GM12873 (cell line): ENCODE results near the gene NR4A3.

Experiments
- TF ChIP-seq, protein P1 (sequence below): IDR thresholded peaks from 2 replicates; pipeline ENCODE4 v1.5.1; 2012; ENCODE audit warnings: low read depth, mild to moderate bottlenecking, moderate library complexity, low read length, control low read depth; ENCODE audit not compliant: insufficient read depth; ENCODE audit errors: missing control alignments

NR4A3 gene

DNA sequence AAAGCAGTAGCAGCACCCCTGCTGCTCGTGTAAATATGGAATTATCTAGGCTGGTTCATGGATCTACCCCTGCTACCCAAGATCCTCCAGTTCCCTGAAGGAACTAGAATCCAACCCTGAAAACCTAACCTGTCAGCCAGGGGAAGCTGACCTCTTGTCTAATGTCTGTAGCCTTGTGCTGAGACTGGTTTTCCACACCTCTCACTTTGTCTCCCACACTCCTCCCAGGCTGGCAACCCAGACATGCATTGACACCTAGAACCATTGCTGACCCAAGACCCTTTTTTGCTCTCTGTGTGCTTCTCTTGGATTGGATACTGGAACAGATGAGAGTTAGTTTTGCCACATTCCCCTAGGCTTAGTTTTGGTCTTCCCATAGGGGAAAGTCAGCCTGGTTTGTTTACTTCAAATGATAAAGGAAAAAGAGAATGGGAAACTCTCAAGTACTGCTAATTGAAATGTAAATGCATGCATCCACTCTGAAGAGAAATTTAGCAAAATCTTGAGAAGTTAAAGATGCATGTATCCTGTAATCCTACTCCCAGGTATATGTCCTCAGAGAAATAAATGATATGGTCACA lies 36.6 kb upstream of the NR4A3 start:
- TF ChIP-seq, protein P1, sequence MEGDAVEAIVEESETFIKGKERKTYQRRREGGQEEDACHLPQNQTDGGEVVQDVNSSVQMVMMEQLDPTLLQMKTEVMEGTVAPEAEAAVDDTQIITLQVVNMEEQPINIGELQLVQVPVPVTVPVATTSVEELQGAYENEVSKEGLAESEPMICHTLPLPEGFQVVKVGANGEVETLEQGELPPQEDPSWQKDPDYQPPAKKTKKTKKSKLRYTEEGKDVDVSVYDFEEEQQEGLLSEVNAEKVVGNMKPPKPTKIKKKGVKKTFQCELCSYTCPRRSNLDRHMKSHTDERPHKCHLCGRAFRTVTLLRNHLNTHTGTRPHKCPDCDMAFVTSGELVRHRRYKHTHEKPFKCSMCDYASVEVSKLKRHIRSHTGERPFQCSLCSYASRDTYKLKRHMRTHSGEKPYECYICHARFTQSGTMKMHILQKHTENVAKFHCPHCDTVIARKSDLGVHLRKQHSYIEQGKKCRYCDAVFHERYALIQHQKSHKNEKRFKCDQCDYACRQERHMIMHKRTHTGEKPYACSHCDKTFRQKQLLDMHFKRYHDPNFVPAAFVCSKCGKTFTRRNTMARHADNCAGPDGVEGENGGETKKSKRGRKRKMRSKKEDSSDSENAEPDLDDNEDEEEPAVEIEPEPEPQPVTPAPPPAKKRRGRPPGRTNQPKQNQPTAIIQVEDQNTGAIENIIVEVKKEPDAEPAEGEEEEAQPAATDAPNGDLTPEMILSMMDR = no peak

GRCh38 chr9:99787556-99787955 lies 34.1 kb upstream of the NR4A3 start:
- TF ChIP-seq, protein P1 = no peak

GRCh38 chr9:99793528-99793927 lies 28.2 kb upstream of the NR4A3 start:
- TF ChIP-seq, protein P1 = no peak

GRCh38 chr9:99796231-99796630 lies 25.5 kb upstream of the NR4A3 start:
- TF ChIP-seq, protein P1 = no peak

DNA sequence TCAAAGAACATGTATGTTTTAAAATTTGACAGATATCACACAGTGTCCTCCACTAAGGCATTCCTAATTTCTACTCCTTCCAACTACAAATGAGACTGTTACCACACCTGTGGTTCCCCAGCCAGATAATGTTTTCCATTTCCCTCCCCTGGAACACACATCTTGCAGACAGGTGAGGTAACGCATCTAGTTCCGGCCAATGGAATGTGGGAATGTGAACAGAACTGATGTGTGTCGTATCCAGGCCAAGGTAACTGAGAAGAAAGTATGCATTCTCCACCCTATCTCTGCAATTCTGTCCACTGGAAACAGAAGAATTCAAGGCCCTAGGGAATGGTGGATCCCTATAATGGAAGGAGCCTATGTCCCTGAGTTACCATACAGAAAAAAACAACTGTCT lies 19.9 kb upstream of the NR4A3 start:
- TF ChIP-seq, protein P1 = no peak

- TF ChIP-seq, protein P1 = no peak
Observed at GRCh38 chr9:99803694-99804093, 18.0 kb upstream of the NR4A3 start.

DNA sequence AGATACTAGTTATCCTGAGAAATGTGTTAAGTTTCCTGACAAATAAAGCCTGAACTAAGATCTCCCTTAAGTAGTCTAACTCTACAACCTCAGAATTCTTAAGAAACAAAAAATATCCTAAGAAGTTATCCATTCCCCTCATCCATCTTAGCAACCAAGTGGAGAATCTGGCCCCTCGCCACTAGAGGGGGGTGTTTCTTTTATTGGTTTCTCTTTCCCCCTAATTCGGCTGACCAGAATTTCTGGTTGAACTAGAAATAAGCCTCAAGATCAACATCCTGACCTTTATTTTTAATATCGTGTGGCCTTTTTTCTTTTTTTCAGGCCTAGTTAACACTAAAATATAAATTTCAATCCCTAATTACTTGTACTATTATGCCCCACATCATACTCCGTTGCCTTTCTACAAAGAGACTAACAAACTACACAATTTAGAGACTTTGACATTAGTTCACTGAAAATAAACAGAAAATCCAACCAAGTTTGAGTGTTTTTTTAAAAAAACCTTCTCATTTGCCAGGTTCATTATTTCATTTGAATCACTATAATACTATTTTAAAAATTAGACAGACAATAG lies 14.3 kb upstream of the NR4A3 start:
- TF ChIP-seq, protein P1 = peak; percentile 72

DNA sequence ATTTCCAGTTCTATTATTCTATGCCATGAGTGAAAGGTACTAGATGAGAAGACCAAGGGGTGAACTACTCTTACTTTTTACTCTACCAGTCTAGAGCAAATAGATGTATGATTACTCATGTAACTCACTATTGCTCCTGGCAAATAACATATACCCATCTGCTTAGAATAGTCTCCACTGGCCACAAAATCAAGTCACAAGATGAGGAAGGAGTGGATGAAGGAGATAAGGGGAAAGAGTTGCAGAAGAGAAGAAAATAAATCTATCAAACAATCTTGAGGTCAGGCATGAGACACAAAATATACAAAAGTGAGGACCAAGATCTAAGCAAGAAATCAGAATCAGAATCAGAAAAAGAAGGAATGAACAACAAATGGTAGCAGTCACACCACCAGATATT lies 13.7 kb upstream of the NR4A3 start:
- TF ChIP-seq, protein P1 = no peak
